IMR-90 (cell line): ENCODE results near the gene BAZ2B. TPM values are rescaled to one million over a fixed set of nuclear protein-coding genes. Genes with fewer than 3 reads are reported as not detected.

Experiments used
- ATAC-seq: fragments of 200-7000 bp; cut with Tn5 transposase; 2 replicates; pipeline ENCODE4 v1.9.1; 2020; ENCODE audit warnings: low read depth, mild to moderate bottlenecking, moderate library complexity
- BruUV-seq: library from RNA; stranded (reverse); fragments of 400-500 nt; replicated peaks from 2 replicates; lab custom pipeline; 2021; lab: Mats Ljungman, UMichigan
- CTCF ChIA-PET: fragments of 300-600 bp; formaldehyde crosslinking; extraction: SDS; loops from one replicate; lab custom pipeline; 2021; ENCODE audit warnings: antibody characterized with exemption; lab: Yijun Ruan, JAX
- POLR2A ChIA-PET: fragments of 300-600 bp; sonication (Branson Sonifier 250); formaldehyde crosslinking; loops from one replicate; lab custom pipeline; 2022; ENCODE audit warnings: antibody characterized with exemption; ENCODE audit not compliant: unreplicated experiment; lab: Charles Lee
- DNase-seq: peaks from one replicate; pipeline ENCODE4 v3.0.0; 2013
- H2AFZ ChIP-seq: replicated peaks from 2 replicates; pipeline ENCODE3; 2013; ENCODE audit warnings: low read length, mild to moderate bottlenecking; ENCODE audit not compliant: poor library complexity
- H2AK5ac ChIP-seq: 2 replicates; pipeline ENCODE4 v1.6.1; 2013; ENCODE audit warnings: low read depth, low read length, inconsistent platforms
- H2AK9ac ChIP-seq: replicated peaks from 2 replicates; pipeline ENCODE3; 2013; ENCODE audit warnings: mild to moderate bottlenecking, low read depth, low read length, moderate library complexity; ENCODE audit not compliant: poor library complexity
- H2BK120ac ChIP-seq: 2 replicates; pipeline ENCODE4 v1.6.1; 2013; ENCODE audit warnings: low read depth, low read length, inconsistent platforms
- H2BK15ac ChIP-seq: 3 replicates; pipeline ENCODE4 v1.6.1; 2013; ENCODE audit warnings: low read depth, low read length, inconsistent platforms
- H2BK20ac ChIP-seq: 2 replicates; pipeline ENCODE4 v1.6.1; 2013; ENCODE audit warnings: low read depth, mild to moderate bottlenecking, inconsistent platforms, low read length, moderate library complexity
- H2BK5ac ChIP-seq: 2 replicates; pipeline ENCODE4 v1.6.1; 2013; ENCODE audit warnings: mild to moderate bottlenecking, low read depth, low read length, inconsistent platforms; ENCODE audit not compliant: poor library complexity, severe bottlenecking
- H3K14ac ChIP-seq: replicated peaks from 2 replicates; pipeline ENCODE4 v1.6.1; 2013; ENCODE audit warnings: low read depth, low read length, inconsistent platforms
- H3K18ac ChIP-seq: 2 replicates; pipeline ENCODE4 v1.6.1; 2013; ENCODE audit warnings: low read depth, low read length, control low read depth
- H3K23ac ChIP-seq: 2 replicates; pipeline ENCODE4 v1.6.1; 2013; ENCODE audit warnings: low read depth, low read length, inconsistent platforms
- H3K27ac ChIP-seq: 2 replicates; pipeline ENCODE4 v1.5.1; 2013; ENCODE audit warnings: mild to moderate bottlenecking, control low read depth, low read length; ENCODE audit not compliant: insufficient read depth
- H3K27me3 ChIP-seq: 2 replicates; pipeline ENCODE4 v1.6.1; 2013; ENCODE audit warnings: low read length; ENCODE audit not compliant: control insufficient read depth, insufficient read depth
- H3K36me3 ChIP-seq: 2 replicates; pipeline ENCODE4 v1.6.1; 2013; ENCODE audit warnings: low read length, mixed read lengths; ENCODE audit not compliant: control insufficient read depth, insufficient read depth
- H3K4ac ChIP-seq: 2 replicates; pipeline ENCODE4 v1.6.1; 2013; ENCODE audit warnings: low read depth, low read length, inconsistent platforms
- H3K4me1 ChIP-seq: 2 replicates; pipeline ENCODE4 v1.6.1; 2013; ENCODE audit warnings: low read length, mixed read lengths; ENCODE audit not compliant: control insufficient read depth, insufficient read depth
- H3K4me2 ChIP-seq: 2 replicates; pipeline ENCODE4 v1.6.1; 2013; ENCODE audit warnings: low read depth, mild to moderate bottlenecking, control low read depth, low read length, moderate library complexity
- H3K4me3 ChIP-seq: 2 replicates; pipeline ENCODE4 v1.5.1; 2013; ENCODE audit warnings: low read depth, mild to moderate bottlenecking, control low read depth, low read length, moderate library complexity; ENCODE audit not compliant: insufficient read depth
- H3K56ac ChIP-seq: 2 replicates; pipeline ENCODE4 v1.6.1; 2013; ENCODE audit warnings: low read length, inconsistent platforms; ENCODE audit not compliant: insufficient read depth; ENCODE audit errors: extremely low read depth
- H3K79me1 ChIP-seq, 2 experiments: 2 replicates each; pipeline ENCODE4 v1.6.1; 2013; ENCODE audit warnings: low read length in 2 of 2, inconsistent platforms in 1 of 2, low read depth in 1 of 2
- H3K9ac ChIP-seq: 2 replicates; pipeline ENCODE4 v1.6.1; 2013; ENCODE audit warnings: low read depth, low read length, control low read depth
- H3K9me1 ChIP-seq: 2 replicates; pipeline ENCODE4 v1.6.1; 2013; ENCODE audit warnings: low read length, inconsistent platforms; ENCODE audit not compliant: insufficient read depth
- H3K9me3 ChIP-seq: 2 replicates; pipeline ENCODE4 v1.6.1; 2013; ENCODE audit warnings: low read length; ENCODE audit not compliant: control insufficient read depth, insufficient read depth
- H4K20me1 ChIP-seq: 2 replicates; pipeline ENCODE4 v1.6.1; 2013; ENCODE audit warnings: low read length, inconsistent platforms; ENCODE audit not compliant: insufficient read depth
- H4K5ac ChIP-seq: 2 replicates; pipeline ENCODE4 v1.6.1; 2013; ENCODE audit warnings: mild to moderate bottlenecking, low read depth, low read length, control low read depth
- H4K8ac ChIP-seq, 2 experiments: 2 replicates each; pipeline ENCODE4 v1.6.1; 2013; ENCODE audit warnings: low read depth in 2 of 2, low read length in 2 of 2, control low read depth in 1 of 2, inconsistent platforms in 1 of 2
- H4K91ac ChIP-seq: 2 replicates; pipeline ENCODE4 v1.6.1; 2013; ENCODE audit warnings: low read depth, low read length, inconsistent platforms; ENCODE audit not compliant: insufficient read depth
- BHLHE40 ChIP-seq: fragments of 150-350 bp; IDR thresholded peaks from 2 replicates; pipeline ENCODE4 v1.6.1; 2016; ENCODE audit warnings: mild to moderate bottlenecking, low read depth, low read length
- CEBPB ChIP-seq: IDR thresholded peaks from 2 replicates; pipeline ENCODE4 v1.6.1; 2012; ENCODE audit warnings: low read depth, low read length, improper control_type of control experiment
- CHD1 ChIP-seq: IDR thresholded peaks from 2 replicates; pipeline ENCODE4 v1.6.1; 2012; ENCODE audit warnings: low read depth, low read length, improper control_type of control experiment
- ELK1 ChIP-seq: fragments of 150-350 bp; IDR thresholded peaks from 2 replicates; pipeline ENCODE4 v1.6.1; 2016; ENCODE audit warnings: low read depth, mild to moderate bottlenecking, low read length, moderate library complexity, borderline replicate concordance
- FOS ChIP-seq: fragments of 150-350 bp; IDR thresholded peaks from 2 replicates; pipeline ENCODE4 v1.6.1; 2016; ENCODE audit warnings: low read depth, low read length
- MAFK ChIP-seq: IDR thresholded peaks from 2 replicates; pipeline ENCODE4 v1.6.1; 2012; ENCODE audit warnings: low read depth, low read length, improper control_type of control experiment
- MAZ ChIP-seq: IDR thresholded peaks from 2 replicates; pipeline ENCODE4 v1.6.1; 2012; ENCODE audit warnings: low read depth, mild to moderate bottlenecking, low read length, improper control_type of control experiment, moderate library complexity, borderline replicate concordance
- MXI1 ChIP-seq: IDR thresholded peaks from 2 replicates; pipeline ENCODE4 v1.6.1; 2012; ENCODE audit warnings: low read depth, mild to moderate bottlenecking, low read length, moderate library complexity, borderline replicate concordance
- NFE2L2 ChIP-seq: fragments of 150-350 bp; IDR thresholded peaks from 2 replicates; pipeline ENCODE4 v1.6.1; 2016; ENCODE audit warnings: low read depth, mild to moderate bottlenecking, low read length
- POLR2A ChIP-seq: IDR thresholded peaks from 2 replicates; pipeline ENCODE4 v1.6.1; 2012; ENCODE audit warnings: mild to moderate bottlenecking, low read depth, low read length
- RAD21 ChIP-seq: IDR thresholded peaks from 2 replicates; pipeline ENCODE4 v1.6.1; 2012; ENCODE audit warnings: low read length, improper control_type of control experiment
- RCOR1 ChIP-seq: IDR thresholded peaks from 2 replicates; pipeline ENCODE4 v1.6.1; 2012; ENCODE audit warnings: mild to moderate bottlenecking, low read length, improper control_type of control experiment; ENCODE audit not compliant: insufficient replicate concordance
- RFX5 ChIP-seq: IDR thresholded peaks from 2 replicates; pipeline ENCODE4 v1.8.0; 2012; ENCODE audit warnings: low read depth, mild to moderate bottlenecking, low read length, moderate library complexity
- SMC3 ChIP-seq: fragments of 150-350 bp; IDR thresholded peaks from 2 replicates; pipeline ENCODE4 v1.6.1; 2016; ENCODE audit warnings: low read depth, mild to moderate bottlenecking, antibody characterized with exemption, low read length, moderate library complexity
- USF2 ChIP-seq: fragments of 150-350 bp; IDR thresholded peaks from 2 replicates; pipeline ENCODE4 v1.6.1; 2017; ENCODE audit warnings: mild to moderate bottlenecking, antibody characterized with exemption, low read length, low read depth
- WGBS, 2 experiments: methylation state at CpG; one replicate each; pipeline versions ENCODE4 v1.1.5 to v1.1.7; 2013; ENCODE audit warnings: missing lambda C conversion rate in 2 of 2; ENCODE audit not compliant: insufficient read length in 1 of 2; ENCODE audit errors: extremely low coverage in 2 of 2; 5-methylcytosine and 5-hydroxymethylcytosine counted together
- dilution Hi-C: fragments of 300-500 bp; cut with HindIII; formaldehyde crosslinking; loops from one replicate; pipeline ENCODE4 v1.14.3; 2018; ENCODE audit warnings: low sequenced_read_pairs; ENCODE audit not compliant: unreplicated experiment
- in situ Hi-C: fragments of 300-500 bp; cut with MboI; formaldehyde crosslinking; loops from 3 replicates; pipeline ENCODE4 v1.14.3; 2019; ENCODE audit warnings: low sequenced_read_pairs, inconsistent platforms, mixed read lengths
- intact Hi-C: fragments of 100-400 bp; cut with micrococcal nuclease; formaldehyde crosslinking; loops from 2 replicates; pipeline ENCODE4 v1.10.0; 2022
- polyA plus RNA-seq, 3 experiments: library from polyadenylated mRNA; depleted of rRNA; stranded (reverse); fragments of >200 nt; gene quantifications; 2 replicates each; pipeline ENCODE4 v1.2.3, GENCODE V29; 2012; ENCODE audit warnings: low replicate concordance in 1 of 3
- total RNA-seq: library from RNA; depleted of rRNA; stranded (reverse); fragments of >200 nt; gene quantifications from 2 replicates; pipeline ENCODE4 v1.2.3, GENCODE V29; 2012
- TF ChIP-seq, protein P1 (sequence below): conservative IDR thresholded peaks from 2 replicates; pipeline ENCODE4 v1.5.1; 2012; ENCODE audit warnings: mild to moderate bottlenecking, low read depth, low read length, improper control_type of control experiment

BAZ2B gene
- total and polyA plus RNA-seq, 2 of the 4 experiments (the other 2 are of a cell fraction): 8.9 to 42.1 TPM

GRCh38 chr2:159639071-159639470 lies 22.7 kb upstream of the BAZ2B start:
- Histone ChIP-seq H2AK5ac (no peak overlapping the region), H4K5ac (no peak overlapping the region), H3K27me3 (no peaks in the 10 kb centered on the region), H3K23ac (no peak overlapping the region), H4K8ac (no peak overlapping the region), H3K27ac (no peak overlapping the region), H2AFZ (no peak overlapping the region), H3K4ac (no peak overlapping the region), H3K9me3 (no peaks in the 10 kb centered on the region), H2BK20ac (no peak overlapping the region), H3K56ac (no peak overlapping the region), H3K18ac (no peak overlapping the region), H3K9me1 (peaks cover 3% of the 10 kb centered on the region; the same call in 1 of the 2 replicates), H2BK5ac (no peak overlapping the region), H3K9ac (no peak overlapping the region), H3K4me1 (peaks cover 5% of the 10 kb centered on the region), H2BK15ac (no peak overlapping the region), H2BK120ac (no peak overlapping the region), H4K20me1 (no peaks in the 10 kb centered on the region), H4K91ac (no peak overlapping the region), H3K4me3 (no peak overlapping the region), H3K14ac (no peak overlapping the region), H3K36me3 (no peaks in the 10 kb centered on the region), H2AK9ac (no peak overlapping the region), H3K79me1 (0 out of 4 replicates have a peak, but pooled peaks cover 0 to 6% of the 10 kb centered on the region in 2 experiments), H3K4me2 (no peak overlapping the region)
- POLR2A ChIA-PET: no interaction called here
- TF ChIP-seq MAZ (no peak), BHLHE40 (no peak), MAFK (no peak), FOS (no peak), CEBPB (no peak), CHD1 (no peak), POLR2A (no peak), NFE2L2 (no peak), RFX5 (no peak), USF2 (no peak), SMC3 (no peak), RCOR1 (no peak), RAD21 (no peak), MXI1 (no peak), ELK1 (no peak)
- TF ChIP-seq, protein P1, sequence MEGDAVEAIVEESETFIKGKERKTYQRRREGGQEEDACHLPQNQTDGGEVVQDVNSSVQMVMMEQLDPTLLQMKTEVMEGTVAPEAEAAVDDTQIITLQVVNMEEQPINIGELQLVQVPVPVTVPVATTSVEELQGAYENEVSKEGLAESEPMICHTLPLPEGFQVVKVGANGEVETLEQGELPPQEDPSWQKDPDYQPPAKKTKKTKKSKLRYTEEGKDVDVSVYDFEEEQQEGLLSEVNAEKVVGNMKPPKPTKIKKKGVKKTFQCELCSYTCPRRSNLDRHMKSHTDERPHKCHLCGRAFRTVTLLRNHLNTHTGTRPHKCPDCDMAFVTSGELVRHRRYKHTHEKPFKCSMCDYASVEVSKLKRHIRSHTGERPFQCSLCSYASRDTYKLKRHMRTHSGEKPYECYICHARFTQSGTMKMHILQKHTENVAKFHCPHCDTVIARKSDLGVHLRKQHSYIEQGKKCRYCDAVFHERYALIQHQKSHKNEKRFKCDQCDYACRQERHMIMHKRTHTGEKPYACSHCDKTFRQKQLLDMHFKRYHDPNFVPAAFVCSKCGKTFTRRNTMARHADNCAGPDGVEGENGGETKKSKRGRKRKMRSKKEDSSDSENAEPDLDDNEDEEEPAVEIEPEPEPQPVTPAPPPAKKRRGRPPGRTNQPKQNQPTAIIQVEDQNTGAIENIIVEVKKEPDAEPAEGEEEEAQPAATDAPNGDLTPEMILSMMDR: no peak
- intact Hi-C loops: no loop called here
- no peak for ATAC-seq
- dilution Hi-C loops: no loop called here
- no CpG with 5 or more reads among the region's 1 CpG for WGBS, 2 experiments
- DNase-seq: no peak
- in situ Hi-C loops: no loop called here
- CTCF ChIA-PET: no interaction called here
- no TSS peak for BruUV-seq
